K562 (cell line): ENCODE data around the gene CASKIN2. TPM values are rescaled to one million over a fixed set of nuclear protein-coding genes. Genes with fewer than 3 reads are reported as not detected.

ENCODE experiments used
- ATAC-seq: fragments of 200-7000 bp; cut with Tn5 transposase; 3 replicates; pipeline ENCODE4 v1.9.1; 2020; ENCODE audit warnings: moderate library complexity
- BruUV-seq: library from RNA; stranded (reverse); fragments of 400-500 nt; replicated peaks from 2 replicates; lab custom pipeline; 2021; lab: Mats Ljungman, UMichigan
- CTCF ChIA-PET: fragments of 300-600 bp; formaldehyde crosslinking; extraction: SDS; loops from one replicate; lab custom pipeline; 2021; ENCODE audit warnings: low intra/inter-chr PET ratio; lab: Yijun Ruan, JAX
- POLR2A ChIA-PET: fragments of 300-600, 350-650 bp; sonication (Branson Sonifier 250); formaldehyde crosslinking; extraction: SDS; loops from one replicate; lab custom pipeline; 2021; ENCODE audit warnings: antibody characterized with exemption, inconsistent platforms; lab: Yijun Ruan, JAX
- DNase-seq, 4 experiments: peaks; one replicate each; pipeline versions ENCODE4 v3.0.0 to v3.0.0-alpha.2; 2011 to 2018; ENCODE audit warnings: low spot score in 3 of 4, mixed read lengths in 3 of 4; ENCODE audit errors: extremely low read depth in 1 of 4
- FAIRE-seq: peaks from 2 replicates; lab custom pipeline; 2011; peaks lifted over from hg19 to GRCh38; lab: Jason Lieb, UNC
- H2AFZ ChIP-seq: 2 replicates; pipeline ENCODE4 v1.6.0; 2011; ENCODE audit warnings: low read depth, low read length, control low read depth, inconsistent platforms
- H3K27ac ChIP-seq: fragments of 200-600 bp; 3 replicates; pipeline ENCODE4 v1.8.0; 2011; ENCODE audit warnings: low read depth, mild to moderate bottlenecking, control low read depth, inconsistent platforms, low read length, moderate library complexity, mixed read lengths; ENCODE audit errors: extremely low read depth
- H3K27me3 ChIP-seq, 2 experiments: fragments of 300-600 bp in 1 of 2; 2 replicates in 1 of 2; 3 replicates in 1 of 2; pipeline versions ENCODE4 v1.6.0 to v1.8.0; 2011; ENCODE audit warnings: inconsistent platforms in 2 of 2, low read length in 2 of 2, mild to moderate bottlenecking in 1 of 2, mixed read lengths in 1 of 2, moderate library complexity in 1 of 2; ENCODE audit not compliant: control insufficient read depth in 2 of 2, insufficient read depth in 2 of 2
- H3K36me3 ChIP-seq: fragments of 300-600 bp; 3 replicates; pipeline ENCODE4 v1.8.0; 2011; ENCODE audit warnings: mild to moderate bottlenecking, low read length, inconsistent platforms; ENCODE audit not compliant: control insufficient read depth, insufficient read depth
- H3K4me1 ChIP-seq, 2 experiments: fragments of 200-600 bp in 1 of 2; replicated peaks in 1 of 2; 2 replicates in 1 of 2; 3 replicates in 1 of 2; pipeline versions ENCODE4 v1.5.1 to v1.8.0; 2011; ENCODE audit warnings: inconsistent platforms in 2 of 2, low read length in 2 of 2, mild to moderate bottlenecking in 1 of 2, mixed read lengths in 1 of 2, moderate library complexity in 1 of 2; ENCODE audit not compliant: control insufficient read depth in 2 of 2, insufficient read depth in 2 of 2
- H3K4me2 ChIP-seq: 2 replicates; pipeline ENCODE4 v1.6.1; 2011; ENCODE audit warnings: low read length, control low read depth, inconsistent platforms, mixed read lengths; ENCODE audit not compliant: insufficient read depth
- H3K4me3 ChIP-seq: fragments of 200-600 bp; sonication (generic), shearing (Covaris generic); 2 replicates; pipeline ENCODE4 v1.5.1; 2016; ENCODE audit warnings: control low read depth, inconsistent platforms
- H3K79me2 ChIP-seq: fragments of 200-600 bp; 3 replicates; pipeline ENCODE4 v1.8.0; 2011; ENCODE audit warnings: low read length, inconsistent platforms; ENCODE audit not compliant: control insufficient read depth, insufficient read depth
- H3K9ac ChIP-seq, 2 experiments: 2 replicates each; pipeline versions ENCODE4 v1.6.0 to v1.6.1; 2011; ENCODE audit warnings: low read depth in 2 of 2, low read length in 2 of 2, control low read depth in 1 of 2, inconsistent platforms in 1 of 2, mild to moderate bottlenecking in 1 of 2, mixed read lengths in 1 of 2; ENCODE audit not compliant: insufficient read depth in 1 of 2
- H3K9me1 ChIP-seq: one replicate; pipeline ENCODE4 v1.6.0; 2011; ENCODE audit warnings: inconsistent platforms, mild to moderate bottlenecking, low read length, moderate library complexity; ENCODE audit not compliant: control insufficient read depth, insufficient read depth
- H3K9me3 ChIP-seq: replicated peaks from 2 replicates; pipeline ENCODE4 v1.5.1; 2011; ENCODE audit warnings: low read depth, low read length, inconsistent platforms; ENCODE audit not compliant: control insufficient read depth, insufficient read depth
- H4K20me1 ChIP-seq: replicated peaks from 2 replicates; pipeline ENCODE4 v1.6.1; 2011; ENCODE audit warnings: low read length, inconsistent platforms, mixed read lengths; ENCODE audit not compliant: control insufficient read depth, insufficient read depth
- BCOR ChIP-seq: fragments of 450-650 bp; IDR thresholded peaks from 2 replicates; pipeline ENCODE4 v1.6.1; 2016
- ESRRB ChIP-seq: fragments of 250-450 bp; sonication (Bioruptor Pico); IDR thresholded peaks from 2 replicates; pipeline ENCODE4 v1.5.0; 2020; ENCODE audit warnings: mild to moderate bottlenecking, moderate library complexity, borderline replicate concordance
- ILF3 ChIP-seq: fragments of 450-650 bp; IDR thresholded peaks from 2 replicates; pipeline ENCODE4 v1.6.1; 2018; ENCODE audit warnings: antibody characterized with exemption, mild to moderate bottlenecking, moderate library complexity, borderline replicate concordance
- KDM4B ChIP-seq, 2 experiments: fragments of 450-650 bp in 1 of 2; sonication (generic) in 1 of 2; IDR thresholded peaks; 2 replicates each; pipeline ENCODE4 v1.6.1; 2016 to 2017; ENCODE audit warnings: borderline replicate concordance in 2 of 2, antibody characterized with exemption in 1 of 2, low read depth in 1 of 2, mild to moderate bottlenecking in 1 of 2
- ZNF121 ChIP-seq: sonication (generic); formaldehyde crosslinking; conservative IDR thresholded peaks from 2 replicates; pipeline ENCODE4 v1.8.0; 2022; ENCODE audit warnings: missing genetic modification reagents
- WGBS: fragments of 100-300 bp; shearing (Covaris generic); methylation state at CpG from one replicate; pipeline ENCODE4 v1.1.6; 2016; ENCODE audit warnings: low coverage, mixed read lengths; ENCODE audit not compliant: insufficient coverage; ENCODE audit errors: missing lambda C conversion rate; 5-methylcytosine and 5-hydroxymethylcytosine counted together
- in situ Hi-C: fragments of 300-500 bp; cut with MboI; formaldehyde crosslinking; loops from 4 replicates; pipeline ENCODE4 v1.15.0; 2018; ENCODE audit warnings: inconsistent platforms, mixed read lengths
- intact Hi-C: fragments of 100-400 bp; cut with micrococcal nuclease; formaldehyde crosslinking; loops from 2 replicates; pipeline ENCODE4 v1.14.2; 2022
- polyA plus RNA-seq, 8 experiments: library from polyadenylated mRNA; depleted of rRNA in 4 of 8; stranded (reverse) in 5 of 8; unstranded in 3 of 8; fragments of >200 nt; fragmentation: Nextera tagmentation in 2 of 8; fragmentation: Illumina TruSeq in 1 of 8; extraction: Ambion mirVana in 2 of 8; extraction: Trizol in 1 of 8; gene quantifications; 2 replicates each; pipeline versions ENCODE4 v1.2.1 to v1.2.3, GENCODE V29; 2011 to 2014; ENCODE audit warnings: inconsistent platforms in 1 of 8, missing spikeins in 1 of 8
- total RNA-seq, 7 experiments: library from RNA; depleted of rRNA in 6 of 7; stranded (reverse); fragments of >200 nt in 6 of 7; fragmentation: Illumina TruSeq in 2 of 7; extraction: Trizol in 2 of 7; gene quantifications; 2 replicates each; pipeline versions ENCODE4 v1.2.1 to v1.2.3, GENCODE V29; 2011 to 2021; ENCODE audit warnings: low replicate concordance in 1 of 7
- TF ChIP-seq, protein P1 (sequence below): fragments of 250-450 bp; sonication (Bioruptor Pico); IDR thresholded peaks from 2 replicates; pipeline ENCODE4 v1.5.0; 2021; ENCODE audit warnings: mild to moderate bottlenecking, borderline replicate concordance
- TF ChIP-seq, protein P2 (sequence below): fragments of 250-450 bp; sonication (Bioruptor Pico); IDR thresholded peaks from 2 replicates; pipeline ENCODE4 v1.4.0; 2020; ENCODE audit warnings: mild to moderate bottlenecking
- TF ChIP-seq, protein P3 (sequence below): conservative IDR thresholded peaks from 2 replicates; pipeline ENCODE4 v1.6.1; 2011; ENCODE audit warnings: low read depth, mild to moderate bottlenecking, low read length; ENCODE audit not compliant: control insufficient read depth

The CASKIN2 gene
- total and polyA plus RNA-seq, 9 of the 15 experiments (the other 6 are each of a cell fraction or from before 2014, with no cell fraction given) = 0.01 to 12.2 (median 2.1) TPM

DNA sequence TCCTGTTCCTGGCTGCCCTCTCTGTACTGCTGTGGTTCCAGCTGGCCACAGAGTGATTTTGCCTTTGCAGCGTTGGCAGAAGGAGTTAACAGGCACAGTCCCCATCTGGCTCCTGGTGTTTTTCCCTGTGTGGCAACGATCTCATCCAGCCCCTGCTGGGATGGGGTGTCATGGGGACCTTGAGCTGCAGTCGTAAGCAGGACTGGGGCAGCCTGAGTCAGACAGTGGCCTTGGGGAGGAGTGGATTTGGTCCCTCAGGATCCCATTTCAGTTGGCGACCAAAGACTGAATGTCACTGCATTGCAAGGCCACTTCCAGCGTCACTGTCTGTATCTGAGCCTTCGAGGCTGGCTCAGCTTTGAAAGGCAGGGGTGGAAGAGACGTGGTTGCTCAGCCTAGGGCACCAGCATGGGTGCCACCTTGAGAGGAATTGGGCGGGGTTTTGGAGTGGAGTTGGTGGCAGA is 47.0 kb downstream of the CASKIN2 start (continued):
- TF ChIP-seq, protein P1, sequence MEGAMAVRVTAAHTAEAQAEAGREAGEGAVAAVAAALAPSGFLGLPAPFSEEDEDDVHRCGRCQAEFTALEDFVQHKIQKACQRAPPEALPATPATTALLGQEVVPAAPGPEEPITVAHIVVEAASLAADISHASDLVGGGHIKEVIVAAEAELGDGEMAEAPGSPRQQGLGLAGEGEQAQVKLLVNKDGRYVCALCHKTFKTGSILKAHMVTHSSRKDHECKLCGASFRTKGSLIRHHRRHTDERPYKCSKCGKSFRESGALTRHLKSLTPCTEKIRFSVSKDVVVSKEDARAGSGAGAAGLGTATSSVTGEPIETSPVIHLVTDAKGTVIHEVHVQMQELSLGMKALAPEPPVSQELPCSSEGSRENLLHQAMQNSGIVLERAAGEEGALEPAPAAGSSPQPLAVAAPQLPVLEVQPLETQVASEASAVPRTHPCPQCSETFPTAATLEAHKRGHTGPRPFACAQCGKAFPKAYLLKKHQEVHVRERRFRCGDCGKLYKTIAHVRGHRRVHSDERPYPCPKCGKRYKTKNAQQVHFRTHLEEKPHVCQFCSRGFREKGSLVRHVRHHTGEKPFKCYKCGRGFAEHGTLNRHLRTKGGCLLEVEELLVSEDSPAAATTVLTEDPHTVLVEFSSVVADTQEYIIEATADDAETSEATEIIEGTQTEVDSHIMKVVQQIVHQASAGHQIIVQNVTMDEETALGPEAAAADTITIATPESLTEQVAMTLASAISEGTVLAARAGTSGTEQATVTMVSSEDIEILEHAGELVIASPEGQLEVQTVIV = no peak
- TF ChIP-seq, protein P2, sequence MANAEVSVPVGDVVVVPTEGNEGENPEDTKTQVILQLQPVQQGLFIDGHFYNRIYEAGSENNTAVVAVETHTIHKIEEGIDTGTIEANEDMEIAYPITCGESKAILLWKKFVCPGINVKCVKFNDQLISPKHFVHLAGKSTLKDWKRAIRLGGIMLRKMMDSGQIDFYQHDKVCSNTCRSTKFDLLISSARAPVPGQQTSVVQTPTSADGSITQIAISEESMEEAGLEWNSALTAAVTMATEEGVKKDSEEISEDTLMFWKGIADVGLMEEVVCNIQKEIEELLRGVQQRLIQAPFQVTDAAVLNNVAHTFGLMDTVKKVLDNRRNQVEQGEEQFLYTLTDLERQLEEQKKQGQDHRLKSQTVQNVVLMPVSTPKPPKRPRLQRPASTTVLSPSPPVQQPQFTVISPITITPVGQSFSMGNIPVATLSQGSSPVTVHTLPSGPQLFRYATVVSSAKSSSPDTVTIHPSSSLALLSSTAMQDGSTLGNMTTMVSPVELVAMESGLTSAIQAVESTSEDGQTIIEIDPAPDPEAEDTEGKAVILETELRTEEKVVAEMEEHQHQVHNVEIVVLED (CRISPR knock-in tag) = no peak
- TF ChIP-seq ESRRB (CRISPR knock-in tag) = no peak
- TF ChIP-seq, protein P3, sequence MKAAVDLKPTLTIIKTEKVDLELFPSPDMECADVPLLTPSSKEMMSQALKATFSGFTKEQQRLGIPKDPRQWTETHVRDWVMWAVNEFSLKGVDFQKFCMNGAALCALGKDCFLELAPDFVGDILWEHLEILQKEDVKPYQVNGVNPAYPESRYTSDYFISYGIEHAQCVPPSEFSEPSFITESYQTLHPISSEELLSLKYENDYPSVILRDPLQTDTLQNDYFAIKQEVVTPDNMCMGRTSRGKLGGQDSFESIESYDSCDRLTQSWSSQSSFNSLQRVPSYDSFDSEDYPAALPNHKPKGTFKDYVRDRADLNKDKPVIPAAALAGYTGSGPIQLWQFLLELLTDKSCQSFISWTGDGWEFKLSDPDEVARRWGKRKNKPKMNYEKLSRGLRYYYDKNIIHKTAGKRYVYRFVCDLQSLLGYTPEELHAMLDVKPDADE = no peak
- TF ChIP-seq, all 486 proteins: peak for 0

DNA sequence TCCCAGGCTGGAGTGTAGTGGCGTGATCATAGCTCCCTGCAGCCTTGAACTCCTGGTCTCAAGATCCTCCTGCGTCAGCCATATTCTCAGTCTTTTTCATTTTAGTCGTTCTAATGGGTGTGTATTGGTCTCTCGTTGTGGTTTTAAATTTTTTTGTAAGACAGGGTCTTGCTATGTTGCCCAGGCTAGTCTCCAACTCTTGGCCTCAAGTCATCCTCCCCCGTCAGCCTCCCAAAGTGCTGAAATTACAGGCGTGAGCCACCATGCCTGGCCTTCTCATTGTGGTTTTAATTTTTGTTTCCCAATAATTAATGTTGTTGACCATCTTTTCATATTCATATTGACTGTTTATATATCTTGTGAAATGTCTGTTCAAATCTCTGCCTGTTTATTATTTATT is 50.3 kb downstream of the CASKIN2 start:
- Histone ChIP-seq H3K4me3 (no peak overlapping the region), H3K27me3 (no peaks in the 10 kb centered on the region), H3K27ac (no peak overlapping the region), H2AFZ (no peak overlapping the region), H3K79me2 (no peaks in the 10 kb centered on the region), H3K4me2 (no peak overlapping the region), H3K36me3 (no peaks in the 10 kb centered on the region), H3K9me1 (no peaks in the 10 kb centered on the region), H3K9ac (no peak overlapping the region), H4K20me1 (no peaks in the 10 kb centered on the region), H3K4me1 (no peaks in the 10 kb centered on the region; a peak in 1 of 5 replicates), H3K9me3 (no peaks in the 10 kb centered on the region)
- 77% methylated on average over 6 of the region's 6 CpGs for WGBS
- no peak for ATAC-seq
- intact Hi-C loops (no loop called here), in situ Hi-C loops (no loop called here)
- DNase-seq = no peak
- BruUV-seq = no TSS peak
- FAIRE-seq = no peak
- no peak for TF ChIP-seq ILF3
- TF ChIP-seq KDM4B (IDR thresholded peaks at IDR 0.05; ENCODE audit: borderline replicate concordance in 2 of 2, low read depth in 1 of 2) = no peak
- peak; percentile 75 for TF ChIP-seq ZNF121 (CRISPR knock-in tag)
- TF ChIP-seq BCOR = 0 out of 2 replicates have a peak, but pooled peaks have one; percentile 15
- ChIA-PET CTCF (no interaction called here), POLR2A (interaction anchor here (0.7 to 1.9 kb wide), 4 partner anchors 9 to 718 kb away, joined by 3 to 7 read pairs (median 3); partner anchors contain the start of gene TMEM94)
